Keratinocyte (primary cell): ENCODE results near the gene FAM13A. TPM values are rescaled to one million over a fixed set of nuclear protein-coding genes. Genes with fewer than 3 reads are reported as not detected.

Source experiments
- DNase-seq: peaks from one replicate; pipeline ENCODE4 v3.0.0-alpha.2; 2011; ENCODE audit warnings: low read depth, missing footprints, low spot score
- FAIRE-seq: peaks from 2 replicates; lab custom pipeline; 2011; peaks lifted over from hg19 to GRCh38; lab: Jason Lieb, UNC
- H2AFZ ChIP-seq: 2 replicates; pipeline ENCODE4 v1.6.0; 2012; ENCODE audit warnings: low read length, control low read depth, inconsistent platforms; ENCODE audit not compliant: control insufficient read depth
- H3K27ac ChIP-seq: 2 replicates; pipeline ENCODE4 v1.5.1; 2011; ENCODE audit warnings: low read length; ENCODE audit not compliant: control insufficient read depth, insufficient read depth
- H3K27me3 ChIP-seq: 3 replicates; pipeline ENCODE4 v1.6.0; 2011; ENCODE audit warnings: low read length; ENCODE audit not compliant: control insufficient read depth, insufficient read depth; ENCODE audit errors: extremely low read depth
- H3K36me3 ChIP-seq, 2 experiments: 2 replicates in 1 of 2; 3 replicates in 1 of 2; pipeline ENCODE4 v1.5.1; 2011; ENCODE audit warnings: low read length in 2 of 2, mild to moderate bottlenecking in 1 of 2; ENCODE audit not compliant: control insufficient read depth in 2 of 2, insufficient read depth in 2 of 2; ENCODE audit errors: extremely low read depth in 1 of 2
- H3K4me1 ChIP-seq: 3 replicates; pipeline ENCODE4 v1.5.1; 2011; ENCODE audit warnings: low read length; ENCODE audit not compliant: control insufficient read depth, insufficient read depth; ENCODE audit errors: extremely low read depth
- H3K4me2 ChIP-seq: 3 replicates; pipeline ENCODE4 v1.6.0; 2011; ENCODE audit warnings: low read depth, low read length; ENCODE audit not compliant: control insufficient read depth, insufficient read depth; ENCODE audit errors: extremely low read depth
- H3K4me3 ChIP-seq, 3 experiments: fragments of 200-600 bp in 1 of 3; sonication (generic) in 1 of 3; 2 replicates in 2 of 3; 3 replicates in 1 of 3; pipeline ENCODE4 v1.5.1; 2011 to 2016; ENCODE audit warnings: low read length in 3 of 3, mild to moderate bottlenecking in 3 of 3, control low read depth in 2 of 3, inconsistent platforms in 1 of 3, low read depth in 1 of 3, mixed read lengths in 1 of 3, mixed run types in 1 of 3, moderate library complexity in 1 of 3; ENCODE audit not compliant: control insufficient read depth in 2 of 3, insufficient read depth in 2 of 3; ENCODE audit errors: extremely low read depth in 1 of 3
- H3K79me2 ChIP-seq: 2 replicates; pipeline ENCODE4 v1.6.0; 2012; ENCODE audit warnings: low read length; ENCODE audit not compliant: control insufficient read depth, insufficient read depth
- H3K9ac ChIP-seq: 3 replicates; pipeline ENCODE4 v1.6.0; 2011; ENCODE audit warnings: low read length; ENCODE audit not compliant: control insufficient read depth, insufficient read depth; ENCODE audit errors: extremely low read depth
- H3K9me1 ChIP-seq: 3 replicates; pipeline ENCODE4 v1.6.0; 2011; ENCODE audit warnings: low read length; ENCODE audit not compliant: control insufficient read depth, insufficient read depth; ENCODE audit errors: extremely low read depth
- H3K9me3 ChIP-seq: 2 replicates; pipeline ENCODE4 v1.5.1; 2012; ENCODE audit warnings: low read depth, low read length; ENCODE audit not compliant: control insufficient read depth
- H4K20me1 ChIP-seq: 3 replicates; pipeline ENCODE4 v1.6.0; 2011; ENCODE audit warnings: low read length; ENCODE audit not compliant: control insufficient read depth, insufficient read depth; ENCODE audit errors: extremely low read depth
- CTCF ChIP-seq, 3 experiments: IDR thresholded peaks in 1 of 3; conservative IDR thresholded peaks in 1 of 3; optimal IDR thresholded peaks in 1 of 3; 2 replicates in 2 of 3; 3 replicates in 1 of 3; pipeline versions ENCODE3 to v1.5.1; 2011; ENCODE audit warnings: low read length in 3 of 3, mild to moderate bottlenecking in 3 of 3, moderate library complexity in 2 of 3, control low read depth in 1 of 3, inconsistent platforms in 1 of 3; ENCODE audit not compliant: insufficient read depth in 2 of 3; ENCODE audit errors: extremely low read depth in 1 of 3
- EZH2 ChIP-seq: IDR thresholded peaks from one replicate; pipeline ENCODE4 v1.6.1; 2012; ENCODE audit warnings: inconsistent platforms, mild to moderate bottlenecking, low read length, moderate library complexity
- dilution Hi-C: fragments of 300-500 bp; cut with MboI; formaldehyde crosslinking; loops from one replicate; pipeline ENCODE4 v1.7.0; 2020; ENCODE audit warnings: low sequenced_read_pairs; ENCODE audit not compliant: extremely low pct_ligation_motif_present
- polyA plus RNA-seq, 5 experiments: library from polyadenylated mRNA; depleted of rRNA in 3 of 5; stranded (reverse) in 3 of 5; stranded (forward) in 1 of 5; unstranded in 1 of 5; fragments of >200 nt; gene quantifications; 1 replicate in 1 of 5; 2 replicates in 3 of 5; 3 replicates in 1 of 5; pipeline versions ENCODE4 v1.2.1 to v1.2.3, GENCODE V29; 2011 to 2012; ENCODE audit warnings: missing spikeins in 2 of 5, low read depth in 1 of 5, low replicate concordance in 1 of 5

Gene FAM13A
- polyA plus RNA-seq, 1 donor (not counting 4 experiments of a cell fraction or from before 2014, with no cell fraction given): 6.0 TPM

- Histone ChIP-seq H3K4me2 (no peak overlapping the region), H3K4me1 (peaks cover 7% of the 10 kb centered on the region), H3K9me3 (no peaks in the 10 kb centered on the region), H4K20me1 (no peaks in the 10 kb centered on the region), H3K4me3 (no peak overlapping the region), H3K9ac (no peak overlapping the region), H3K79me2 (no peaks in the 10 kb centered on the region), H2AFZ (no peak overlapping the region), H3K27ac (no peak overlapping the region), H3K27me3 (no peaks in the 10 kb centered on the region), H3K36me3 (no peaks in the 10 kb centered on the region), H3K9me1 (no peaks in the 10 kb centered on the region)
- DNase-seq (no peak), FAIRE-seq (no peak)
- dilution Hi-C loops: no loop called here
- no peak for TF ChIP-seq CTCF (optimal IDR thresholded peaks at IDR 0.05 in 1 of 3, IDR thresholded peaks at IDR 0.05 in 1 of 3, conservative IDR thresholded peaks at IDR 0.05 in 1 of 3; ENCODE audit: extremely low read depth in 1 of 3, insufficient read depth in 2 of 3, low read length in 3 of 3)
- TF ChIP-seq EZH2: no peak
Measured at GRCh38 chr4:88825931-88826330, 231.1 kb downstream of the FAM13A start.

DNA sequence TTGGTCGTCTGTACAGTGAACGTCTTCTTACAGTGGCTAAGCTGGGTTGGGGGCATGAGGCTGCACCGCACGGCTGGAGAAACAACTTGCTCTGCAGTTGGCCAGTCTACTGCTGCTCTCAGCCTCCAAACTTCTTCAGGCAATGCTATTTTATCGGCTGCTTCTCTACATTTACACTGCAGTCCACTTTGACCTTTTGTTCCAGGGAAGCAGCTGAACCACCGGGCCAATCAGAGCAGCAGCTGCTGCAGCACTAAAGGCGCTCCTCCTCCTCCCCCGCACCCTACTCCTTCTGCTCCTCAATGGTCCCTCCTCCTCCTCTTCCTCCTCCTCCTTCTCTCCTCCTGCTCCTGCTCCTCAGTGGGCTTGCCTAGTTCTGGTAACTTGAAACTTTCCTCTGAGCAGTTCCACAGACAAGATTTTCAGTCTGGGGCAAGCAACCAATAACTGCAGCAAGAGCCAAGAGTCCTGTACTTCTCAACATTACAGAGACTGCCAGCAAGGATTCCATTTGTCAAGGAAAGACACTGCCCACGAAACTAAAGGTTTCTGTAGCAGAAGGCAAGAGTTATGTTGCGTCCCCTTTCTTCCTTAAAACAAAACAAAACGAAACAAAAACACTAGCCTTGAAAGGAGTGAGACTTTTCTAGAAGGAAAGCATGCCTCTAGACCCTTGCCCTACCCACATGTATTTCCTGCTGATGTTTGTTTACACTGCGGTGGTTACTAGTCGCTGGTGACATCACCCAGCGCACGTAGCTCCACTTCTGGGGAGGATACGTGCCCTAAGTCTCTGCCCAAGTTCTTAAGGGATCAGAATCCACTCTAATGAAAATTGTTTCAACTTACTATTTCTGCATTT lies 233.7 kb downstream of the FAM13A start:
- no peaks in the 10 kb centered on the region for H3K79me2 ChIP-seq
- TF ChIP-seq CTCF (optimal IDR thresholded peaks at IDR 0.05 in 1 of 3, IDR thresholded peaks at IDR 0.05 in 1 of 3, conservative IDR thresholded peaks at IDR 0.05 in 1 of 3; ENCODE audit: extremely low read depth in 1 of 3, insufficient read depth in 2 of 3, low read length in 3 of 3): no peak
- no peak for TF ChIP-seq EZH2
- peak; percentile 79 for FAIRE-seq
- H3K36me3 ChIP-seq: no peaks in the 10 kb centered on the region
- peak overlapping the region; percentile 26 to 73 (median 67) for H3K4me3 ChIP-seq
- dilution Hi-C loops: no loop called here
- H3K4me2 ChIP-seq: peak overlapping the region; percentile 96
- peak overlapping the region; percentile 84 for H3K9ac ChIP-seq
- peaks cover 7% of the 10 kb centered on the region for H3K4me1 ChIP-seq
- peak overlapping the region; percentile 91 for H2AFZ ChIP-seq
- H3K9me1 ChIP-seq: no peaks in the 10 kb centered on the region
- peak overlapping the region; percentile 96 for H3K27ac ChIP-seq
- no peaks in the 10 kb centered on the region for H3K9me3 ChIP-seq
- no peak for DNase-seq
- H3K27me3 ChIP-seq: no peaks in the 10 kb centered on the region
- no peaks in the 10 kb centered on the region for H4K20me1 ChIP-seq
